ENCODE measurements around the gene NLGN3.

Gene NLGN3

GRCh38 chrX:71144651-71145050 lies at the start of gene NLGN3:
Gene NLGN3, plus strand, starts transcription at chrX:71144841. Its CDS starts 2,909 bp downstream, at chrX:71147750.
- DNase-seq (ENCODE audit: low read depth, low spot score) = peak; percentile 54

- no peak for DNase-seq (ENCODE audit: low read depth, low spot score)
Observed at GRCh38 chrX:71095033-71095432, 49.6 kb upstream of the NLGN3 start.

GRCh38 chrX:71095555-71095980 lies 49.1 kb upstream of the NLGN3 start, which contains the start of gene FOXO4:
Gene FOXO4, plus strand, starts transcription at chrX:71095851. Its CDS starts 678 bp downstream, at chrX:71096529.
- DNase-seq (ENCODE audit: low read depth, low spot score) = peak; percentile 93

GRCh38 chrX:71095981-71096759 lies 48.5 kb upstream of the NLGN3 start:
- DNase-seq (ENCODE audit: low read depth, low spot score) = peak; percentile 76

GRCh38 chrX:71096760-71097032 lies 47.9 kb upstream of the NLGN3 start:
- no peak for DNase-seq (ENCODE audit: low read depth, low spot score)

- peak; percentile 50 for DNase-seq (ENCODE audit: low read depth, low spot score)
Observed at GRCh38 chrX:71098302-71098701, 46.3 kb upstream of the NLGN3 start.

GRCh38 chrX:71098951-71099506 lies 45.6 kb upstream of the NLGN3 start:
- peak; percentile 94 for DNase-seq (ENCODE audit: low read depth, low spot score)

GRCh38 chrX:71099736-71100135 lies 44.9 kb upstream of the NLGN3 start:
- DNase-seq (ENCODE audit: low read depth, low spot score) = peak; percentile 72

GRCh38 chrX:71100581-71101505 lies 43.8 kb upstream of the NLGN3 start:
- peak; percentile 52 for DNase-seq (ENCODE audit: low read depth, low spot score)

- peak; percentile 62 for DNase-seq (ENCODE audit: low read depth, low spot score)
Observed at GRCh38 chrX:71102292-71102691, 42.3 kb upstream of the NLGN3 start.

GRCh38 chrX:71103110-71103983 lies 41.3 kb upstream of the NLGN3 start:
- DNase-seq (ENCODE audit: low read depth, low spot score) = peak; percentile 93

GRCh38 chrX:71105628-71106027 lies 39.0 kb upstream of the NLGN3 start:
- DNase-seq (ENCODE audit: low read depth, low spot score) = no peak

- peak; percentile 34 for DNase-seq (ENCODE audit: low read depth, low spot score)
Observed at GRCh38 chrX:71106427-71106826, 38.2 kb upstream of the NLGN3 start, which contains the start of gene CXorf65. Gene CXorf65, minus strand, starts transcription at chrX:71106740. Its CDS starts 184 bp downstream, at chrX:71106556.

- no peak for DNase-seq (ENCODE audit: low read depth, low spot score)
Observed at GRCh38 chrX:71107245-71107644, 37.4 kb upstream of the NLGN3 start.

- peak; percentile 61 for DNase-seq (ENCODE audit: low read depth, low spot score)
Observed at GRCh38 chrX:71107762-71108360, 36.8 kb upstream of the NLGN3 start.

- no peak for DNase-seq (ENCODE audit: low read depth, low spot score)
Observed at GRCh38 chrX:71109051-71109450, 35.6 kb upstream of the NLGN3 start.

GRCh38 chrX:71111141-71111843 lies 33.3 kb upstream of the NLGN3 start, which contains the start of gene IL2RG:
Gene IL2RG, minus strand, starts transcription at chrX:71111577. Its CDS starts 38 bp downstream, at chrX:71111539.
- DNase-seq (ENCODE audit: low read depth, low spot score) = no peak

- DNase-seq (ENCODE audit: low read depth, low spot score) = no peak
Observed at GRCh38 chrX:71111921-71112431, 32.7 kb upstream of the NLGN3 start.

GRCh38 chrX:71117358-71117757 lies 27.3 kb upstream of the NLGN3 start:
- peak; percentile 30 for DNase-seq (ENCODE audit: low read depth, low spot score)

Measured in ELF-1 (cell line).